CD4-positive, alpha-beta T cell (primary cell): ENCODE data around the gene FLNC. TPM values are rescaled to one million over a fixed set of nuclear protein-coding genes. Genes with fewer than 3 reads are reported as not detected.

Experiments
- ATAC-seq: fragments of 200-7000 bp; cut with Tn5 transposase; one replicate; pipeline ENCODE4 v1.10.0; 2022; ENCODE audit warnings: mild to moderate bottlenecking; ENCODE audit not compliant: poor library complexity
- CTCF ChIA-PET: fragments of 350-600 bp; sonication (Branson Sonifier 250); formaldehyde crosslinking; loops from one replicate; lab custom pipeline; 2021; ENCODE audit warnings: antibody characterized with exemption, inconsistent platforms; lab: Charles Lee
- POLR2A ChIA-PET: fragments of 350-600 bp; sonication (Branson Sonifier 250); formaldehyde crosslinking; loops from one replicate; lab custom pipeline; 2021; ENCODE audit warnings: antibody characterized with exemption, inconsistent platforms; lab: Charles Lee
- DNase-seq, 14 experiments: peaks; one replicate each; pipeline ENCODE4 v3.0.0-alpha.2; 2013 to 2020; ENCODE audit warnings: mixed read lengths in 2 of 14
- H3K27ac ChIP-seq, 2 donors: one replicate each; pipeline versions ENCODE4 v1.5.1 to v1.7.0; 2013; ENCODE audit warnings: low read length in 2 of 2, low read depth in 1 of 2, mild to moderate bottlenecking in 1 of 2
- H3K27me3 ChIP-seq, 2 experiments: 1 replicate in 1 of 2; 2 replicates in 1 of 2; pipeline versions ENCODE4 v1.6.1 to v1.7.0; 2013; ENCODE audit warnings: low read length in 2 of 2, control low read depth in 1 of 2, mild to moderate bottlenecking in 1 of 2, moderate library complexity in 1 of 2; ENCODE audit not compliant: insufficient read depth in 2 of 2, control insufficient read depth in 1 of 2
- H3K36me3 ChIP-seq: one replicate; pipeline ENCODE4 v1.6.1; 2013; ENCODE audit warnings: low read length, control low read depth; ENCODE audit not compliant: insufficient read depth
- H3K4me1 ChIP-seq: one replicate; pipeline ENCODE4 v1.6.1; 2013; ENCODE audit warnings: low read length, control low read depth; ENCODE audit not compliant: insufficient read depth
- H3K4me3 ChIP-seq: one replicate; pipeline ENCODE4 v1.5.1; 2013; ENCODE audit warnings: mild to moderate bottlenecking, low read length, moderate library complexity
- H3K9me3 ChIP-seq, 2 experiments: 1 replicate in 1 of 2; 2 replicates in 1 of 2; pipeline versions ENCODE4 v1.6.1 to v1.7.0; 2013; ENCODE audit warnings: low read length in 2 of 2, mild to moderate bottlenecking in 2 of 2, control low read depth in 1 of 2, moderate library complexity in 1 of 2; ENCODE audit not compliant: control insufficient read depth in 1 of 2, insufficient read depth in 1 of 2
- H3K27ac Mint-ChIP-seq: one replicate; pipeline ENCODE4 v1.8.0; 2020; ENCODE audit warnings: mixed read lengths
- H3K27me3 Mint-ChIP-seq: one replicate; pipeline ENCODE4 v1.8.0; 2021; ENCODE audit warnings: mixed read lengths
- H3K36me3 Mint-ChIP-seq: one replicate; pipeline ENCODE4 v1.8.0; 2021; ENCODE audit warnings: low read depth, mixed read lengths
- H3K4me1 Mint-ChIP-seq: one replicate; pipeline ENCODE4 v1.8.0; 2021; ENCODE audit warnings: low read depth, mixed read lengths
- H3K4me3 Mint-ChIP-seq: one replicate; pipeline ENCODE4 v1.8.0; 2020; ENCODE audit warnings: mild to moderate bottlenecking, mixed read lengths
- H3K9me3 Mint-ChIP-seq: one replicate; pipeline ENCODE4 v1.8.0; 2020; ENCODE audit warnings: mixed read lengths
- CTCF ChIP-seq: fragments of 200-600 bp; IDR thresholded peaks from one replicate; pipeline ENCODE4 v1.8.0; 2022; ENCODE audit warnings: antibody characterized with exemption, mild to moderate bottlenecking
- intact Hi-C, 2 experiments: fragments of 100-400 bp; cut with DNase I in 1 of 2; cut with micrococcal nuclease in 1 of 2; formaldehyde crosslinking; loops; one replicate each; pipeline versions ENCODE4 v1.15.1 to v1.9.0; 2023 to 2025; cut with DNase I, micrococcal nuclease
- total RNA-seq, 174 experiments: library from RNA in 2 of 174; stranded (reverse) in 2 of 174; gene quantifications; one replicate each; pipeline ENCODE4 v1.2.3 and lab custom pipeline; 2021 to 2026

FLNC gene
- total RNA-seq, 2 experiments from 2014 or later = 0.06 to 0.08 TPM

DNA sequence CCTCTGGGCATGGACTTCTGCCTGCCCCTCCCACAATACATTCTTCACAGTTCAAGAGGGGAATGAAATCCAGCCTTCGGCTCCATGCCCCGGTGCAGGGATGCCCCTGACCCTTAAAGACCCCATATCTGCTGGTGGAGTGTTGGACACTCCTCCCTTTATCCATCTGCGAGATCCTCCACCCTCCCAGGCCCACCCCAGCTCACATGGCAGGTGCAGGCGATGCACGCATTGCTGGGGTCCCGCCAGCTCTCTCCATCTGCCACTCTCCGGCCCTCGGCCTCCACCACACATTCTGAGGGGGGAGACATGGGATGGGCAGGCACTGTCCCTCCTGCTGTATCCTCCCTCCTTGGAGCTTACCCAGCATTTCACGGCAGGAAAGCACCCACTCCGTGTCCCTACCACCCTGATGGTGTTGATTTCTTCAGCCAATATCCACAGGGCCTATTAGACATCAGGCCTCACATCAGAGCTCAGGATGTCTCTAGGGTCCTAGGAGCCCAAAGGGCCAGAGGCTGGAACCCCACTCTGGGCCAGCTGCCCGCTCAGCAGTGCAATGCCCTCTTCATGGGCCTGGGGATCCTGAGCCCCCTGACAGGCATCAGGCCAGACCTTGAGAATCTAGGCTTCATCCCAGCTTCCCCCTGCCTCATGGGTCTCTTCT is 50.7 kb downstream of the FLNC start:
- CTCF ChIA-PET = interaction anchor here (4.6 kb wide), 1 partner anchor 18 kb away, joined by 45 read pairs; the partner anchor contains the start of gene ATP6V1F
- Mint-ChIP-seq H3K4me3 (no peak overlapping the region), H3K27me3 (peaks cover 4% of the 10 kb centered on the region), H3K36me3 (no peaks in the 10 kb centered on the region), H3K9me3 (no peaks in the 10 kb centered on the region), H3K27ac (no peak overlapping the region), H3K4me1 (no peaks in the 10 kb centered on the region)
- ATAC-seq (no peak), DNase-seq (no peak)
- Histone ChIP-seq H3K4me3 (no peak overlapping the region), H3K27me3 (no peaks in the 10 kb centered on the region), H3K27ac (no peak overlapping the region), H3K36me3 (no peaks in the 10 kb centered on the region), H3K4me1 (peaks cover 10% of the 10 kb centered on the region), H3K9me3 (no peaks in the 10 kb centered on the region)
- POLR2A ChIA-PET = interaction anchor here (1.1 kb wide), 1 partner anchor 18 kb away, joined by 3 read pairs; the partner anchor contains the start of gene ATP6V1F
- TF ChIP-seq CTCF = no peak
- intact Hi-C loops = loop anchor here in 1 of 2 experiments (5.0 kb wide), 1 partner anchor 89 kb away; the partner anchor contains the start of gene CCDC136

- H3K36me3 Mint-ChIP-seq = no peaks in the 10 kb centered on the region
- TF ChIP-seq CTCF = no peak
- no peak overlapping the region for H3K27ac Mint-ChIP-seq
- H3K9me3 Mint-ChIP-seq = no peaks in the 10 kb centered on the region
- Histone ChIP-seq H3K36me3 (no peaks in the 10 kb centered on the region), H3K27ac (no peak overlapping the region), H3K27me3 (no peaks in the 10 kb centered on the region), H3K4me3 (no peak overlapping the region), H3K4me1 (peaks cover 10% of the 10 kb centered on the region), H3K9me3 (no peaks in the 10 kb centered on the region)
- H3K4me1 Mint-ChIP-seq = no peaks in the 10 kb centered on the region
- ATAC-seq (no peak), DNase-seq (no peak)
- peaks cover 5% of the 10 kb centered on the region for H3K27me3 Mint-ChIP-seq
- H3K4me3 Mint-ChIP-seq = no peak overlapping the region
- ChIA-PET POLR2A (interaction anchor here (1.1 kb wide), 1 partner anchor 19 kb away, joined by 3 read pairs; the partner anchor contains the start of gene ATP6V1F), CTCF (interaction anchor here (4.6 kb wide), 1 partner anchor 19 kb away, joined by 45 read pairs; the partner anchor contains the start of gene ATP6V1F)
- intact Hi-C loops = loop anchor here (2.0 to 5.0 kb wide), 3 partner anchors 19 to 407 kb away; partner anchors contain the start of genes ATP6V1F (in 1 of the 2) and CCDC136 (in 1 of the 2)
Measured at GRCh38 chr7:128881458-128882125, 51.4 kb downstream of the FLNC start.

GRCh38 chr7:128882134-128882533 is 51.9 kb downstream of the FLNC start:
- DNase-seq = no peak
- H3K4me1 ChIP-seq = peaks cover 10% of the 10 kb centered on the region
- Mint-ChIP-seq H3K9me3 (no peaks in the 10 kb centered on the region), H3K27ac (no peak overlapping the region), H3K4me3 (no peak overlapping the region), H3K36me3 (no peaks in the 10 kb centered on the region), H3K27me3 (peaks cover 5% of the 10 kb centered on the region), H3K4me1 (no peaks in the 10 kb centered on the region)
- no peak overlapping the region for H3K27ac ChIP-seq
- CTCF ChIA-PET = interaction anchor here (4.6 kb wide), 1 partner anchor 19 kb away, joined by 45 read pairs; the partner anchor contains the start of gene ATP6V1F
- TF ChIP-seq CTCF = no peak
- H3K27me3 ChIP-seq = no peaks in the 10 kb centered on the region
- ATAC-seq = no peak
- intact Hi-C loops = loop anchor here (2.0 to 5.0 kb wide), 3 partner anchors 19 to 407 kb away; partner anchors contain the start of genes ATP6V1F (in 1 of the 2) and CCDC136 (in 1 of the 2)
- H3K9me3 ChIP-seq = no peaks in the 10 kb centered on the region
- no peaks in the 10 kb centered on the region for H3K36me3 ChIP-seq
- POLR2A ChIA-PET = no interaction called here
- H3K4me3 ChIP-seq = no peak overlapping the region
